Natural killer cell (primary cell): ENCODE results near the gene OR5K3. TPM values are rescaled to one million over a fixed set of nuclear protein-coding genes. Genes with fewer than 3 reads are reported as not detected.

Source experiments
- ATAC-seq, 3 donors: fragments of 150-1000 bp in 2 of 3; fragments of 200-7000 bp in 1 of 3; cut with Tn5 transposase; 1 replicate in 1 of 3; 2 replicates in 2 of 3; pipeline ENCODE4 v1.10.0; 2021; ENCODE audit warnings: mild to moderate bottlenecking in 2 of 3, moderate library complexity in 2 of 3
- DNase-seq, 2 donors: peaks; one replicate each; pipeline versions ENCODE4 v3.0.0 to v3.0.0-alpha.2; 2013 to 2021; ENCODE audit warnings: mixed read lengths in 1 of 2
- H3K27ac ChIP-seq: one replicate; pipeline ENCODE4 v1.5.1; 2013; ENCODE audit warnings: mild to moderate bottlenecking, low read length
- H3K27me3 ChIP-seq: one replicate; pipeline ENCODE4 v1.6.1; 2013; ENCODE audit warnings: low read length; ENCODE audit not compliant: control insufficient read depth, insufficient read depth
- H3K36me3 ChIP-seq: one replicate; pipeline ENCODE4 v1.6.1; 2013; ENCODE audit warnings: low read length; ENCODE audit not compliant: control insufficient read depth, insufficient read depth
- H3K4me1 ChIP-seq: one replicate; pipeline ENCODE4 v1.6.1; 2013; ENCODE audit warnings: low read length; ENCODE audit not compliant: control insufficient read depth, insufficient read depth
- H3K4me3 ChIP-seq: one replicate; pipeline ENCODE4 v1.5.1; 2013; ENCODE audit warnings: low read length
- H3K9me3 ChIP-seq: one replicate; pipeline ENCODE4 v1.6.1; 2013; ENCODE audit warnings: low read length; ENCODE audit not compliant: control insufficient read depth, insufficient read depth
- H3K27ac Mint-ChIP-seq, 2 donors: one replicate each; pipeline ENCODE4 v1.8.0; 2022; ENCODE audit warnings: mild to moderate bottlenecking in 2 of 2, mixed read lengths in 2 of 2, moderate library complexity in 1 of 2
- H3K27me3 Mint-ChIP-seq, 2 donors: one replicate each; pipeline ENCODE4 v1.8.0; 2022; ENCODE audit warnings: low read depth in 2 of 2, mixed read lengths in 2 of 2
- H3K36me3 Mint-ChIP-seq: one replicate; pipeline ENCODE4 v1.8.0; 2022; ENCODE audit warnings: mixed read lengths
- H3K4me1 Mint-ChIP-seq, 2 donors: one replicate each; pipeline ENCODE4 v1.8.0; 2022; ENCODE audit warnings: mixed read lengths in 2 of 2
- H3K4me3 Mint-ChIP-seq: one replicate; pipeline ENCODE4 v1.8.0; 2022; ENCODE audit warnings: mild to moderate bottlenecking, moderate library complexity, mixed read lengths
- H3K9me3 Mint-ChIP-seq, 2 donors: one replicate each; pipeline ENCODE4 v1.8.0; 2022; ENCODE audit warnings: mixed read lengths in 2 of 2
- CTCF ChIP-seq: fragments of 200-600 bp; IDR thresholded peaks from one replicate; pipeline ENCODE4 v1.8.0; 2022; ENCODE audit warnings: antibody characterized with exemption
- whole genome bisulfite sequencing: methylation state at CpG from one replicate; pipeline ENCODE4 v1.1.7; 2013; ENCODE audit warnings: missing lambda C conversion rate; ENCODE audit not compliant: insufficient coverage; 5-methylcytosine and 5-hydroxymethylcytosine counted together
- intact Hi-C: fragments of 100-400 bp; cut with micrococcal nuclease; formaldehyde crosslinking; loops from one replicate; pipeline ENCODE4 v1.14.2; 2022
- total RNA-seq, 4 donors: library from RNA; stranded (reverse); fragments of 120-200 nt in 1 of 4; gene quantifications; one replicate each; pipeline versions ENCODE4 v1.2.3 to v1.2.4, GENCODE V29; 2013 to 2022

OR5K3 gene
- total RNA-seq, 3 donors from 2014 or later (not counting 1 experiment from before 2014, with no cell fraction given): not detected

- Histone ChIP-seq H3K36me3 (no peaks in the 10 kb centered on the region), H3K4me3 (no peak overlapping the region), H3K27me3 (no peaks in the 10 kb centered on the region), H3K27ac (no peak overlapping the region), H3K9me3 (no peaks in the 10 kb centered on the region), H3K4me1 (no peaks in the 10 kb centered on the region)
- WGBS: 82% methylated on average over 4 of the region's 4 CpGs
- intact Hi-C loops: no loop called here
- TF ChIP-seq CTCF: no peak
- Mint-ChIP-seq H3K4me1 (no peaks in the 10 kb centered on the region), H3K4me3 (no peak overlapping the region), H3K27ac (no peak overlapping the region), H3K27me3 (no peaks in the 10 kb centered on the region), H3K36me3 (peaks cover 13% of the 10 kb centered on the region), H3K9me3 (peaks cover 6 to 13% of the 10 kb centered on the region in 2 donors)
- ATAC-seq: no peak
- no peak for DNase-seq
These were observed 43.9 kb downstream of the OR5K3 start for GRCh38 chr3:98434412-98434811.

- TF ChIP-seq CTCF: no peak
- intact Hi-C loops: no loop called here
- no peak overlapping the region for H3K4me3 Mint-ChIP-seq
- H3K36me3 Mint-ChIP-seq: no peaks in the 10 kb centered on the region
- H3K27me3 ChIP-seq: peaks cover 3% of the 10 kb centered on the region
- H3K27me3 Mint-ChIP-seq: peaks cover 7 to 21% of the 10 kb centered on the region in 2 donors
- H3K4me3 ChIP-seq: no peak overlapping the region
- H3K36me3 ChIP-seq: no peaks in the 10 kb centered on the region
- H3K4me1 Mint-ChIP-seq: no peaks in the 10 kb centered on the region
- no peak overlapping the region for H3K27ac Mint-ChIP-seq
- H3K27ac ChIP-seq: no peak overlapping the region
- H3K9me3 Mint-ChIP-seq: no peaks in the 10 kb centered on the region
- DNase-seq (no peak), ATAC-seq (no peak)
- H3K4me1 ChIP-seq: no peaks in the 10 kb centered on the region
- H3K9me3 ChIP-seq: no peaks in the 10 kb centered on the region
These were observed 49.8 kb downstream of the OR5K3 start for GRCh38 chr3:98440283-98440682.

Other genes starting within 250 kb of the OR5K3 start
- not detected for gene OR5H14, start 243.2 kb upstream of the OR5K3 start, total RNA-seq
- gene OR5H15, start 224.0 kb upstream of the OR5K3 start, total RNA-seq: not detected
- gene OR5H6, start 126.4 kb upstream of the OR5K3 start, total RNA-seq: not detected
- not detected for gene OR5H2, start 108.2 kb upstream of the OR5K3 start, total RNA-seq
- gene OR5K4, start 36.8 kb upstream of the OR5K3 start, total RNA-seq: not detected
- gene OR5K1, start 72.5 kb downstream of the OR5K3 start, total RNA-seq: not detected
- gene OR5K2, start 107.0 kb downstream of the OR5K3 start, total RNA-seq: not detected
- 100 to 1,000 TPM; 175 to 220 (median 219) TPM for gene CLDND1, start 132.2 kb downstream of the OR5K3 start, total RNA-seq
- gene GPR15, start 141.3 kb downstream of the OR5K3 start, total RNA-seq: 10 to 100 TPM in 1 of 3 donors, 1 to 10 TPM in 1, under 1 TPM in 1; 0.97 to 32.8 (median 1.5) TPM
- 10 to 100 TPM in 2 of 3 donors, 1 to 10 TPM in 1; 7.6 to 12.7 (median 12.2) TPM for gene CPOX, start 202.9 kb downstream of the OR5K3 start, total RNA-seq